NCI-H1930 (cell line): ENCODE data around the gene C5orf15.
"Not testable (repeated sequence)": the region's sequence is repeated elsewhere in the genome, so short reads cannot be mapped to it uniquely, and the experiment has no call there.

Experiments
- DNase-seq, 2 experiments: peaks; one replicate each; lab custom pipeline; 2025; lab: John Stamatoyannopoulos, UW

C5orf15 gene

GRCh38 chr5:133962801-133963476, 5.5 kb downstream of the C5orf15 start:
- no peak for DNase-seq

DNA sequence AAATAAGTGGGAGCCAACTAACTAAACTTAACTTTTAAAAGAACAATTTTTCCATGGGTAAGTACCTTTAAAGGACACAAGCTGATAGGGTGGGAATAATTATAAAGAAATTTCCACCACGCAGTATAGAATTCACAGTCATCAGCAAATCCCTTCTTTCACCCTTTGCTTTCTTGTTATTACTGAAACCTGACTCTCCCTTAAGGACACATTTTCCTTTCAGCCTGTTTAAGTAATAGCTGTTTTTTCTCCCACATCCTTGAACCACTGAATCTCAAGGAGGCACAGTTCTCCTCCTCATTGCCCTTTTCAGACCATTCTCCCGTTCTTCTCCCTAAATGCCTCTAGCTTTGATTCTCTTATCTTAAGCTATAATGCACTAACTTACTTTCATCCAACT, 6.3 kb downstream of the C5orf15 start:
- no peak for DNase-seq

GRCh38 chr5:133959643-133960042, 8.8 kb downstream of the C5orf15 start:
- no peak for DNase-seq

GRCh38 chr5:133957591-133957990, 10.8 kb downstream of the C5orf15 start:
- no peak for DNase-seq

GRCh38 chr5:133957080-133957479, 11.3 kb downstream of the C5orf15 start:
- no peak for DNase-seq

DNA sequence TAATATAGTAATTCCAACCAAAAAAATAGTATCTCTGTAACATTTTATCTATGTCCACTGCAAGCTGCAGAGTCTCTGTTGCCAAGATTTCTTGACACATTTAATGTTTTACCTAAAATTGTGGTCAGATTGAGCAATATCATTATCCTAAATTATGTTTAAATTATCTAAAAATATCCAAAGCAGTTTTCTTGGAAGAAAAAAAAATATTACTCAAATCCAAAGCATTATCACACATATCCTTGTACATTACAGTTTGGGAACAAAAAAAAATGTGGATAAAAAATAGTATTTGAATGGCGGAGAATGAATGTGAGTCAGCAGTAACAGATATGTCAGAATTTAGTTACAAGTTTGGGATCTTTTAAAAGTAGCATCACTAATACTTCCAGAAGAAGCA, 12.2 kb downstream of the C5orf15 start:
- DNase-seq, result not testable (repeated sequence)

DNA sequence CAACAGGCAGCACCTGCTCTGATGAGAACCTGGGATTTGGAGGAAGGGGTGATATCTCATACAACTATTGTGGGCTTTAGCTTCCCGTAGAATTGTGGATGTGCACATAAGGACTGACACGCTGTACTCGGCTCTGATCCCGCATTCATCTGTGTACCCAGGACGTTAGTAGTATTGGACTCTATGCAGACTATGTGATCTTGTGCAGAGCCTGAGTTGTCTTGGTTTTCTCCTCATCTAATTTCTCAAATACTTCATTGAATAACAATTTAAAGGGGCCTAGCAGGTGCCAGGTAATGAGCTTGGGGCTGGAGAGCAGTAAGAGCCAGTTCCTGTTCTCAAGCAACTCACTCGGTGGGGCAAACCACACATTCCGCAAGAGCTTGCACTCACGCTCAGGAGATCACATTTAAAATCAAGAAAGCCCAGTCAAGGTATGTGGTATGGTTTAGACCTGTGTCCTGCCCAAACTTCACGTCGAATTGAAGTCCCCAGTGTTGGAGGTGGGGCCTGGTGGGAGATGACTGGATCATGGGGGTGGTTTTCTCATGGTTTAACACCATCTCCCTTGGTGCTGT, 14.8 kb downstream of the C5orf15 start:
- DNase-seq, result no peak

DNA sequence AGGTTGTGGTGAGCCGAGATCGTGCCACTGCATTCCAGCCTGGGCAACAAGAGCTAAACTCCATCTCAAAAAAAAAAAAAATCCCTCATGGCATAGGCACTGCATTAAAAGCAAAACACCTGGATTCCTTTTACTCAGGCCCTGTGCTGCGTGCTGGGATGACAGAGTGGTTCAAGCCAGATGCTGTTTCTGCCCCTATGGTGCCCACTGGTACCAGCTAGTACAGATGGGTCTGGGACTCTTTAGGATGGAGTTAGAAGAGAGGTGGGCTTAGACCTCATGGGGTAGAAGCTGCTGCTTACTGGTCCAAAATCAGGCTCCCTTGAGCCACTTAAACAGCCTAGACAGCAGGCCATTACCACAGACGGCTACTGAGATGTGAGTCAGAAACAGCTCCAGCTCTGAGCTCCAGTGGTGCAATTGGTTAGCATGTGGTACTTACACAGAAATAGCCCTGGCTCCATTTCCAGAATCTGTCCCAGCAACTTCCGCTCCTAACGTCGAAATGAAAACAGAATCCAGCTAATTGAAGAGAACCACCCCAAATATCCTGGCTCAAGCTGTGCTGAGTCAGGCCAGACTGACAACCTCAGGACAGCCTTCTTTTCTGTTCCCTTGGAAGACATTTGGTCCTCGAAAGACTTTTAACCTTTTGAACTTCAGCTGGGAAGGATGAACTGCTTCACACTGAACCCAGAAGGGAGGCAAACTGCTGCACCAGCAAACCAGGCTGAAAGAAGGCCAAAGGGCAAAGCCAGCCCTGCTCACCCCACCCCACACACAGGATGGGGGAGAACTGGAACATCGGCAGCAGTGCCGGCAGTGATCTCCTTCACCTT, 15.5 kb downstream of the C5orf15 start:
- DNase-seq, result no peak

- DNase-seq, result no peak
These were observed 17.4 kb downstream of the C5orf15 start for GRCh38 chr5:133950821-133951612.

GRCh38 chr5:133948721-133949120, 19.7 kb downstream of the C5orf15 start:
- DNase-seq, result no peak

DNA sequence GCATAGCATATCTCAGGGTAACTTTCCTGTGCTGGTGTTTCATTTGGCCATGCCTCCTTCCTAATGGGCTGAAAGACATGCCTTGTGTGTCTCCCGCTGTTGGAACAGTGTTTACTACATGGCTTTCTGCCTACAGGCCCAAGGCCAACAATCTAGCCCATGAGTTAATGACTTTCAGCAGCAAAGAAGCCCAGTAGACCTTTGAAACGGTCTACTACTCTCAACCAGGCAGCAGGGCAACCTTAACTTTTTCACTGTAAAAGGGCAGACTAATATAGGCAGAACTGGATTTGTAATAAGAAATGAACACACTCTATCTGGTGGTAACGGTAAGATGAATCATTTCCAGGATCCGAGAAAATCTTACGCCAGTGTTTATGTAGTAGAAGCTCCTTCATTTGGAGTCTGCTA, 21.0 kb downstream of the C5orf15 start:
- DNase-seq, result no peak

- DNase-seq, result no peak
These were observed 22.9 kb downstream of the C5orf15 start for GRCh38 chr5:133945568-133945967.

DNA sequence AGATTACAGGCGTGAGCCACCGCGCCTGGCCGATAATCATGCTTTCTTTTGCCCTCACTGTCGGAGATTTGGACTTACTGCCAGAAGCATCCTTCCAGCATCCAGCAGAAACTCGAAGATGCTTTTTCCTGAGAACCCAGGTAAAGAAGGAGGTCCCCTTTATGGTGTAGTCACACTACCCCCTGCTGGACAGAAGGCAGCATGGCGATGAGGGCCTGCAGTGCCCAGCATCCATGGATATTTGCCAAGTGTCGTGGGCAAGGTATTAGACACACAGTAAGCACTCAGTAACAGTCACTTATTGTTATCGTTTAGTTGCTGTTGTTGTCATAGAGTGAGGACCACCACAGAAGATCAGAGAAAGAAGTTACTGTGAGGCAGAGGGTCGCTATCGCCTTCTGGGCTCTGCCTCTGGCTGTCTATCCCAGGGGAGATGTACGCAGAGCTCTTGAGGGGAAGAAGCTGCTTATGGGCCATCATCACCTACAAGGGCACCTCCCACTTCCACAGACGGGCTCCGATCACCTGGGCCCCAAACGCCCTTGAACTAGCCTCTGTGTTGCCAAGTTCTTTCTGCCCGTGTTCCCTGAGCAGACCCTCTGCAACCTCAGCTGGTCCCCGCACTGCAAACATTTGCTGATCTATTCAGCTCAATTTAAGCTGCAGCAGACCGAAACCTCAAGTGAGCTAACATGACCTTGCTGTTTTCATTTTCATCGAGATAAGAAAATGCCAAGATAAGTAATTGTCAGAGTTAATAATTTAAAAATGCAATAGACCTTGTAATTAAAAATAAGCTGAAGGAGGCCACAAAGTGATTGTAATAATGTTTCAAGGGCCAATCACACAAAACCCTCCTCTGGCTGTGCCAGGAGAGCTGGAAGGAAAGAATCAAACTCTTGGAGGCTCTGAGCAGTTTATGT, 23.9 kb downstream of the C5orf15 start:
- DNase-seq, result no peak

- DNase-seq, result no peak
These were observed 25.0 kb downstream of the C5orf15 start for GRCh38 chr5:133943475-133943817.

DNA sequence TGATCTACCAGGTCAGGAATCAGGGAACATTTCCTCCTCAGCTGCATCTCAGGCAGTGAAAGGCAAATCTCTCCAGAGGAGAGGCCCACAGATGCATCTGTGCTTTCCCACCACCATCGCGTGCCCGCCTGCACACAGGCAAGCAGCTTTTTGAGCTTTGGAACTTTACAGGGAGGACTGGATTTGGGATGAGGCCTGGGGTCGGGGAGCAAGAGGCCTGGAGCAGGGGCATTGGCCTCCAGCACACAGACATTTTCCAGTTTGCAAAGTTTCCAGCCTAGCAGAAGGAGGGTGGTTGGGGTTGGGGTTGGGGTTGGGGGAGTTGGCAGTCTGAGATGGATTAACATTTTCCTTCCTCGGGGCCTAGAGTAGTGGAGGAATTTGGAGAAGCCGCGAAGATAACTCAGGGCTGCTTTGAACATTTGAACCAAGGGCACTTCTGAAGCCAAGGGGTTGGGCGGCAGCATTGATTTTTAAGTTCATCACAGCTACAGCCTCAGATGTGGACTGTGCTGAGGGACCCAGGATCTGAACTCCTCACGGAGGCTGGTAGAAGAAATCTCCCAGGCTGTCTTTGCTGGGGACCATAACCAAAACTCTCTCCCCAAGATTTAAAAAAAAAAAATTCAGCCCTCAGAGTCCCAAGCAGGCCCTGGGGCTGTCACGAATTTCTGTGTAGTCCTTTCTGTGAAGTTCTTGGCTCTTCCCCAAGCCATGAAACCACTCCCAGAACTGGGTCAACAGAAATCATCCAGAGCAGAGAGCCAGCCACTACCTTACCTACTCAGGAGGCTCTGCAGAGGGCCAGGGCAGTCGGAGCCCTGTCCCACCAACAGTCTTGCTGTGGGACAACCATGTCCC, 25.6 kb downstream of the C5orf15 start:
- DNase-seq, result no peak

- no peak for DNase-seq
These were observed 26.8 kb downstream of the C5orf15 start for GRCh38 chr5:133941456-133942196.

GRCh38 chr5:133939668-133940067, 28.8 kb downstream of the C5orf15 start:
- no peak for DNase-seq

DNA sequence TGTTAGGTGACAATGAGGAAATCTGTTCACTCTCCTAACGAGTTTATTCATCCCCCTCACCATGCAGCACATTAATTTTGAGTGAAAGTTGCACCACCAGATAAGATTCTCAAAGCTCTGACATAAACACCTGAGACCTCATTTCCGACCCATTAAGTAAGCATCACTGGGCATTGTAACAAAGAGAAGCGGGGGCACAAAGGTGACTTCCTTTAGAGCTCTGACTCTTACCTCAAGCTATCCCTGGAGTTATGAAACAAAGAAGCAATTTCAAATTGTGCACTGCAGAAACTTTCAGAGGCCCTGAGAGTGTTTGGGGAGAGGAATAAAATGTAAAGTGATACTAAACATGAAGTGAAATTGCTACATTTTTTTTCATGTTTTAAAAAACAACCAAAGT, 29.5 kb downstream of the C5orf15 start:
- no peak for DNase-seq

- no peak for DNase-seq
These were observed 30.2 kb downstream of the C5orf15 start for GRCh38 chr5:133938039-133938821.
